Kidney (tissue), 14 donors: Measurements from ENCODE around the gene ZNF683. TPM values are rescaled to one million over a fixed set of nuclear protein-coding genes. Genes with fewer than 3 reads are reported as not detected.

ENCODE experiments used
- DNase-seq, 5 donors: peaks; one replicate each; pipeline ENCODE4 v3.0.0-alpha.2; 2013 to 2020
- FAIRE-seq: peaks from 2 replicates; lab custom pipeline; 2012; peaks lifted over from hg19 to GRCh38; lab: Jason Lieb, UNC
- H3K27ac ChIP-seq, 2 donors: one replicate each; pipeline ENCODE4 v1.7.0; 2013; ENCODE audit warnings: low read depth in 2 of 2, low read length in 2 of 2, inconsistent platforms in 1 of 2
- H3K27me3 ChIP-seq: one replicate; pipeline ENCODE4 v1.7.1; 2013; ENCODE audit warnings: low read length, inconsistent platforms; ENCODE audit not compliant: control insufficient read depth, insufficient read depth
- H3K36me3 ChIP-seq, 3 donors: one replicate each; pipeline versions ENCODE4 v1.7.0 to v1.7.1; 2013; ENCODE audit warnings: low read length in 3 of 3, control low read depth in 1 of 3, inconsistent platforms in 1 of 3; ENCODE audit not compliant: insufficient read depth in 3 of 3, control insufficient read depth in 2 of 3
- H3K4me1 ChIP-seq, 3 donors: one replicate each; pipeline versions ENCODE4 v1.7.0 to v1.7.1; 2013; ENCODE audit warnings: low read length in 3 of 3, inconsistent platforms in 1 of 3, low read depth in 1 of 3; ENCODE audit not compliant: control insufficient read depth in 2 of 3, insufficient read depth in 2 of 3
- H3K4me3 ChIP-seq, 3 donors: one replicate each; pipeline versions ENCODE4 v1.7.0 to v1.8.1; 2013; ENCODE audit warnings: low read length in 3 of 3, control low read depth in 1 of 3, inconsistent platforms in 1 of 3
- H3K9ac ChIP-seq, 3 donors: one replicate each; pipeline versions ENCODE4 v1.7.0 to v1.7.1; 2013; ENCODE audit warnings: low read length in 3 of 3, control low read depth in 1 of 3, inconsistent platforms in 1 of 3
- H3K9me3 ChIP-seq, 3 donors: one replicate each; pipeline versions ENCODE4 v1.7.0 to v1.7.1; 2013; ENCODE audit warnings: low read length in 3 of 3, control low read depth in 1 of 3, inconsistent platforms in 1 of 3; ENCODE audit not compliant: control insufficient read depth in 2 of 3, insufficient read depth in 1 of 3
- intact Hi-C: fragments of 100-400 bp; cut with DNase I; formaldehyde crosslinking; loops from one replicate; pipeline ENCODE4 v1.11.1; 2022
- polyA plus RNA-seq: library from polyadenylated mRNA; stranded (reverse); fragments of 350-450 nt; fragmentation: Illumina TruSeq; extraction: RNeasy Lipid Tissue Mini Kit (QIAGEN cat#74804); gene quantifications from one replicate; pipeline ENCODE4 v1.2.3, GENCODE V29; 2014; ENCODE audit warnings: low read depth, low replicate concordance; ENCODE audit not compliant: insufficient read depth
- total RNA-seq: library from RNA; stranded (reverse); fragmentation: NEBNext Ultra II Directional; extraction: Animal tissue kit (Norgen Biotek cat#: 25700); gene quantifications from one replicate; pipeline ENCODE4 v1.2.1, GENCODE V29; 2021
- TF ChIP-seq, protein P1 (sequence below): IDR thresholded peaks from 3 replicates; pipeline ENCODE4 v1.5.1; 2012; ENCODE audit warnings: mild to moderate bottlenecking, moderate library complexity, borderline replicate concordance; ENCODE audit not compliant: insufficient read depth; ENCODE audit errors: extremely low read depth
- donor health status: control.
- donor health status: control.
- donor health status: control.
- donor health status: control.
- donor health status: control.
- donor health status: DM: yes; HTN: yes; CAD: no.
- donor health status: Normal renal cell carcinoma (clear cell type).

ZNF683 gene
- total and polyA plus RNA-seq, 2 donors from 2014 or later, result 0.25 TPM; not detected in 1

DNA sequence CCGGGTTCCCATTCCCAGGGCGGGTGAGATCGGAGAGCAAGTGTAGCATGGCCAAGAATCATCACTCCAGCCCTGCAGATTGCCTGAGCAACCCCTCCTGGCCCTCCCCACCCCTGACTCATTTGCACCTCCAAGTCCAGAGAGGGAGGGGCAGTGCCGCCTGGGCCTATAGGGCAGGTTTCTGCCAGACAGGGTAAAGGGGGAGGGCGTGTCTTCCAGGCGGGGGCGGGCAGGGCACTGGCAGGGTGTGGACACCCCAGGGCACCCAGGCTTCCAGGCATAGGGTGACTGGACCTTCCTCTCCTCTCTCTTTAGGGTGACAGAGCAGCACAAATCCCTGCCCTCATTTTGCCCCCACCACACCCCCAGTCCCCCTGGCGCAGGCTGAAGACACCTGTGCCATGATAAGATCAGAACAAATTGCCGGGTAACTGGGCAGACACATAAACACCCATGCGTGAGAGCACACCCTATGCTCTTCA, 15.4 kb downstream of the ZNF683 start:
- no peak for FAIRE-seq
- Histone ChIP-seq H3K9ac (no peak overlapping the region), H3K4me1 (peaks cover 0 to 2% (median 0%) of the 10 kb centered on the region in 3 donors), H3K27me3 (peaks cover 10% of the 10 kb centered on the region), H3K9me3 (no peaks in the 10 kb centered on the region), H3K4me3 (no peak overlapping the region), H3K36me3 (no peaks in the 10 kb centered on the region), H3K27ac (no peak overlapping the region)
- TF ChIP-seq, protein P1, sequence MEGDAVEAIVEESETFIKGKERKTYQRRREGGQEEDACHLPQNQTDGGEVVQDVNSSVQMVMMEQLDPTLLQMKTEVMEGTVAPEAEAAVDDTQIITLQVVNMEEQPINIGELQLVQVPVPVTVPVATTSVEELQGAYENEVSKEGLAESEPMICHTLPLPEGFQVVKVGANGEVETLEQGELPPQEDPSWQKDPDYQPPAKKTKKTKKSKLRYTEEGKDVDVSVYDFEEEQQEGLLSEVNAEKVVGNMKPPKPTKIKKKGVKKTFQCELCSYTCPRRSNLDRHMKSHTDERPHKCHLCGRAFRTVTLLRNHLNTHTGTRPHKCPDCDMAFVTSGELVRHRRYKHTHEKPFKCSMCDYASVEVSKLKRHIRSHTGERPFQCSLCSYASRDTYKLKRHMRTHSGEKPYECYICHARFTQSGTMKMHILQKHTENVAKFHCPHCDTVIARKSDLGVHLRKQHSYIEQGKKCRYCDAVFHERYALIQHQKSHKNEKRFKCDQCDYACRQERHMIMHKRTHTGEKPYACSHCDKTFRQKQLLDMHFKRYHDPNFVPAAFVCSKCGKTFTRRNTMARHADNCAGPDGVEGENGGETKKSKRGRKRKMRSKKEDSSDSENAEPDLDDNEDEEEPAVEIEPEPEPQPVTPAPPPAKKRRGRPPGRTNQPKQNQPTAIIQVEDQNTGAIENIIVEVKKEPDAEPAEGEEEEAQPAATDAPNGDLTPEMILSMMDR, result no peak
- intact Hi-C loops, result no loop called here
- DNase-seq, result peak in 1 of 5 donors; percentile 44

DNA sequence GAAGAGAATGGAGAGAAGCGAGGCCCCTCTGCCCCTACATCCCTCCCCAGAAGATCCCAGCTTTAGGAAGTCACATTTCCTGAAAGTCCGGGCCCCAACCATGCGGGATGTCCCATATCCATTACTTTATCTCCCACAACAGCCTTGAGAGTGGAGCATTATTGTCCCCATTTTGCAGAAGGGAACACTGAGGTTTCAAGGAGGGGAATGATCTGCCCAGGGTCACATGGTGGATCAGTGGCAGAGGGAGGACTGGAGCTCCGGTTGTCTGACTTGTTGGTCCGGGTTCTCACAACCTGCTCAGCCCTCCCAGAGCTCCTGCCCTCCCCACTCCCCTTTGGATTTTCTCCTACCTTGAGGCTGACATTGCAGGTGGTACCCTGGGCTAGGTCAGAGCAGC, 16.4 kb downstream of the ZNF683 start:
- Histone ChIP-seq H3K9ac (no peak overlapping the region), H3K27ac (no peak overlapping the region), H3K4me1 (peaks cover 0 to 4% (median 4%) of the 10 kb centered on the region in 3 donors), H3K27me3 (peaks cover 10% of the 10 kb centered on the region), H3K4me3 (no peak overlapping the region), H3K9me3 (no peaks in the 10 kb centered on the region), H3K36me3 (no peaks in the 10 kb centered on the region)
- intact Hi-C loops, result no loop called here
- FAIRE-seq (no peak), DNase-seq (no peak)
- TF ChIP-seq, protein P1, result no peak

DNA sequence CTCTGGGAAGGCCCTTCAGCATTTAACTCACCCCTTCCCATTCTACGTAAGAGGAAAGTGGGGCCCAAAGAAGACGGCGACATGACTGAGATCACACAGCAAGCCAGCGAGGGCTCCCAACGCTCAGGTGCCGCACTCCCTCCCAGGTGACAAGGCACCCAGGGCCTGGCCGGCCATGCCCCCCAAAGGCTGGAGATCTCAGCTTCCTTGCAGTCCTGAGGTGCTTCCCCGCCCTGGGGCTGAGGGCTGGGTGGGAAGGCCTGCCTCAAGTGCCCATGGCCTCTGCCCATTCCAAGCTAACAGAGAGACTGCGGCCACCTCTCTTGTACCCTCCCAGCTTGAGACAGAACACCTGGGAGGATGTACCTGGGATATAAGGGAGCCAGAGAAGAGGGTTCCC, 17.6 kb downstream of the ZNF683 start:
- Histone ChIP-seq H3K9ac (no peak overlapping the region), H3K27ac (no peak overlapping the region), H3K4me3 (no peak overlapping the region), H3K27me3 (peaks cover 2% of the 10 kb centered on the region), H3K36me3 (no peaks in the 10 kb centered on the region), H3K9me3 (no peaks in the 10 kb centered on the region), H3K4me1 (peaks cover 0 to 4% (median 4%) of the 10 kb centered on the region in 3 donors)
- DNase-seq, result no peak
- no peak for FAIRE-seq
- intact Hi-C loops, result no loop called here
- TF ChIP-seq, protein P1, result no peak
